ENCODE data around the gene MYLIP.

MYLIP gene

DNA sequence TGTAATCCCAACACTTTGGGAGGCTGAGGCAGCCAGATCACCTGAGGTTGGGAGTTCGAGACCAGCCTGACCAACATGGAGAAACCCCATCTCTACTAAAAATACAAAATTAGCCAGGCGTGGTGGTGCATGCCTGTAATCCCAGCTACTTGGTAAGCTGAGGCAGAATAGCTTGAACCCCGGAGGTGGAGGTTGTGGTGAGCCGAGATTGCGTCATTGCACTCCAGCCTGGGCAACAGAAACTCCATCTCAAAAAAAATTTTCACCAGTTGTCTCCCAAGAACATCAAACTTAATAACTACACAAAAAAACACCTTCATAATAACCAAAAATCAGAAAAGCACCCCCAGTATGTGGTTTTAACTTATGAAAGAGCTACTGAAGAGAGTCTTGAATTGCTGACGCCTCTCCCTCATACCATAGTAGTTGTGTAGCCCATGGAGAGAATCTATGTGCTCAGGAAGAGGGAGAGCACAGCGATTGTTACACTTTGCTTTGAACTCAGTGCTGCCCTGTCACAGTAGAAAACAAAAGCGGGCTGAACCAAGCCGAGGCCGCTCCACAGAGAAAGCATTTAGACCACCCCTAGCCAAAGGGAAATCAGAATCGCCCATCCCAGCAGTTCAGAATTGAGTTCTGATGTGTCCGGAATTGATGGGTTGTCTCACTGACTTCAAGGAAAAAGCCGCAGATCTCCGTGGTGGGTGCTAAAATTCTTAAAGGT is 67.5 kb downstream of the MYLIP start:
- TF ChIP-seq, protein P1, sequence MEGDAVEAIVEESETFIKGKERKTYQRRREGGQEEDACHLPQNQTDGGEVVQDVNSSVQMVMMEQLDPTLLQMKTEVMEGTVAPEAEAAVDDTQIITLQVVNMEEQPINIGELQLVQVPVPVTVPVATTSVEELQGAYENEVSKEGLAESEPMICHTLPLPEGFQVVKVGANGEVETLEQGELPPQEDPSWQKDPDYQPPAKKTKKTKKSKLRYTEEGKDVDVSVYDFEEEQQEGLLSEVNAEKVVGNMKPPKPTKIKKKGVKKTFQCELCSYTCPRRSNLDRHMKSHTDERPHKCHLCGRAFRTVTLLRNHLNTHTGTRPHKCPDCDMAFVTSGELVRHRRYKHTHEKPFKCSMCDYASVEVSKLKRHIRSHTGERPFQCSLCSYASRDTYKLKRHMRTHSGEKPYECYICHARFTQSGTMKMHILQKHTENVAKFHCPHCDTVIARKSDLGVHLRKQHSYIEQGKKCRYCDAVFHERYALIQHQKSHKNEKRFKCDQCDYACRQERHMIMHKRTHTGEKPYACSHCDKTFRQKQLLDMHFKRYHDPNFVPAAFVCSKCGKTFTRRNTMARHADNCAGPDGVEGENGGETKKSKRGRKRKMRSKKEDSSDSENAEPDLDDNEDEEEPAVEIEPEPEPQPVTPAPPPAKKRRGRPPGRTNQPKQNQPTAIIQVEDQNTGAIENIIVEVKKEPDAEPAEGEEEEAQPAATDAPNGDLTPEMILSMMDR (IDR thresholded peaks at IDR 0.05; ENCODE audit: control insufficient read depth, extremely low read depth, insufficient read depth), result no peak
- no peak overlapping the region for H3K4me3 ChIP-seq (ENCODE audit: low read depth, low read length)
- DNase-seq (ENCODE audit: low read depth), result no peak

DNA sequence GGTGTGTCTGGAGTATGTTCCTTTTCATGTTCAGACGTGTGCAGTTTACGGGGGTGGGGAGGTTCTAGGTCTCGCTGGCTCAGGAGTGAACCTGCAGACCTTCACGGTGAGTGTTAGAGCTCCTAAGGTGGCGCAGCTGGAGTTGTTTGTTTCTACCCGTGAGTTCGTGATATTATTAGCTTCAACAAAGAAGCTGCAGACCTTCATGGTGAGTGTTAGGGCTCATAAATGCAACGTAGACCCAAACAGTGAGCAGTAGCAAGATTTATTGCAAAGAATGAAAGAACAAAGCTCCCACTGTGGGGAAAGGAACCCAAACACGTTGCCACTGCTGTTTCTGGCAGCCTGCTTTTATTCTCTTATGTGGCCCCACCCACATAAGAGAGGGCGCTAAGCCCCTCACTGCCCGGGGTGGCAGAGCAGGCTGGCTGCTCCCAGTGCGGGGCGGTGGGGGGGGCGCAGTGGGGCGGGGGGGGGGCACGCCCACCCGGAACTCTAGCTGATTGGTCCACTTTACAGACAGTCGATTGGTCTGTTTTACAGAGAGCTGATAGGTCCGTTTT is 68.2 kb downstream of the MYLIP start:
- no peak overlapping the region for H3K4me3 ChIP-seq (ENCODE audit: low read depth, low read length)
- no peak for DNase-seq (ENCODE audit: low read depth)
- TF ChIP-seq, protein P1 (IDR thresholded peaks at IDR 0.05; ENCODE audit: control insufficient read depth, extremely low read depth, insufficient read depth), result no peak
